Neural cell (in vitro differentiated cells): ENCODE results near the gene PODNL1. TPM values are rescaled to one million over a fixed set of nuclear protein-coding genes. Genes with fewer than 3 reads are reported as not detected.
A peak's percentile ranks its signal among the peaks of the same experiment; 100 is the strongest.

ENCODE experiments used
- H2AFZ ChIP-seq: fragments of 200-600, 300-800 bp; sonication (generic), shearing (Covaris generic); 2 replicates; pipeline ENCODE4 v1.6.0; 2014; ENCODE audit warnings: low read depth, mild to moderate bottlenecking, antibody characterized with exemption, low read length, moderate library complexity
- H3F3A ChIP-seq: fragments of 200-600 bp; shearing (Covaris generic); 2 replicates; pipeline ENCODE4 v1.6.1; 2016; ENCODE audit warnings: mild to moderate bottlenecking, moderate library complexity, mixed read lengths, antibody characterized with exemption, low read length; ENCODE audit not compliant: insufficient read depth, poor library complexity, severe bottlenecking
- H3K27ac ChIP-seq: fragments of 200-600, 300-800 bp; sonication (generic), shearing (Covaris generic); 2 replicates; pipeline ENCODE4 v1.5.1; 2014; ENCODE audit warnings: mild to moderate bottlenecking, low read length, moderate library complexity
- H3K27me3 ChIP-seq: fragments of 300-800, 200-600 bp; sonication (generic), shearing (Covaris generic); 2 replicates; pipeline ENCODE4 v1.6.0; 2014; ENCODE audit warnings: mild to moderate bottlenecking, low read depth, low read length, moderate library complexity; ENCODE audit not compliant: insufficient read depth
- H3K36me3 ChIP-seq: fragments of 300-800, 200-600 bp; sonication (generic), shearing (Covaris generic); 2 replicates; pipeline ENCODE4 v1.5.1; 2014; ENCODE audit warnings: mild to moderate bottlenecking, antibody characterized with exemption, low read length, moderate library complexity; ENCODE audit not compliant: insufficient read depth
- H3K4me2 ChIP-seq: fragments of 300-800, 200-600 bp; sonication (generic), shearing (Covaris generic); 2 replicates; pipeline ENCODE4 v1.6.0; 2014; ENCODE audit warnings: mild to moderate bottlenecking, low read length
- H3K4me3 ChIP-seq: fragments of 300-800, 200-600 bp; sonication (generic), shearing (Covaris generic); 2 replicates; pipeline ENCODE4 v1.5.1; 2014; ENCODE audit warnings: mild to moderate bottlenecking, low read length, moderate library complexity
- H3K79me2 ChIP-seq: fragments of 200-600 bp; shearing (Covaris generic); replicated peaks from 2 replicates; pipeline ENCODE4 v1.6.0; 2014; ENCODE audit warnings: mild to moderate bottlenecking, low read length, moderate library complexity; ENCODE audit not compliant: insufficient read depth
- H3K9ac ChIP-seq: fragments of 300-800, 200-600 bp; sonication (generic), shearing (Covaris generic); 2 replicates; pipeline ENCODE4 v1.6.1; 2016; ENCODE audit warnings: mild to moderate bottlenecking, low read length, mixed read lengths
- H3K9me2 ChIP-seq: fragments of 200-600 bp; shearing (Covaris generic); 2 replicates; pipeline ENCODE4 v1.6.1; 2016; ENCODE audit warnings: mild to moderate bottlenecking, low read length, mixed read lengths; ENCODE audit not compliant: insufficient read depth
- H3K9me3 ChIP-seq: fragments of 200-600, 300-800 bp; sonication (generic), shearing (Covaris generic); 2 replicates; pipeline ENCODE4 v1.6.1; 2016; ENCODE audit warnings: mild to moderate bottlenecking, mixed run types, low read length, moderate library complexity, mixed read lengths
- H4K20me1 ChIP-seq: fragments of 200-600 bp; shearing (Covaris generic); 2 replicates; pipeline ENCODE4 v1.6.1; 2016; ENCODE audit warnings: mild to moderate bottlenecking, mixed run types; ENCODE audit not compliant: insufficient read depth
- EP300 ChIP-seq: fragments of 450-650 bp; conservative IDR thresholded peaks from 2 replicates; pipeline ENCODE4 v1.6.1; 2014; ENCODE audit warnings: antibody characterized with exemption, mild to moderate bottlenecking, moderate library complexity; ENCODE audit not compliant: poor library complexity, severe bottlenecking
- EZH2 ChIP-seq: fragments of 200-600, 300-800 bp; shearing (Covaris generic), sonication (generic); IDR thresholded peaks from 2 replicates; pipeline ENCODE4 v1.6.1; 2014; ENCODE audit warnings: antibody characterized with exemption, low read length, borderline replicate concordance, mild to moderate bottlenecking; ENCODE audit not compliant: insufficient read depth, poor library complexity, severe bottlenecking
- MXI1 ChIP-seq: fragments of 450-650 bp; conservative IDR thresholded peaks from 2 replicates; pipeline ENCODE4 v1.6.1; 2014; ENCODE audit warnings: antibody characterized with exemption, mild to moderate bottlenecking; ENCODE audit not compliant: poor library complexity, severe bottlenecking
- POLR2AphosphoS5 ChIP-seq: IDR thresholded peaks from 2 replicates; pipeline ENCODE4 v1.6.1; 2012
- RAD21 ChIP-seq: fragments of 450-650 bp; conservative IDR thresholded peaks from 2 replicates; pipeline ENCODE4 v1.6.1; 2014; ENCODE audit warnings: antibody characterized with exemption, mild to moderate bottlenecking, moderate library complexity
- SMC3 ChIP-seq: fragments of 450-650 bp; conservative IDR thresholded peaks from 2 replicates; pipeline ENCODE4 v1.6.1; 2014; ENCODE audit warnings: antibody characterized with exemption, mild to moderate bottlenecking, moderate library complexity; ENCODE audit not compliant: poor library complexity
- TAF1 ChIP-seq: IDR thresholded peaks from 2 replicates; pipeline ENCODE4 v1.6.1; 2012; ENCODE audit warnings: low read depth
- polyA plus RNA-seq: library from polyadenylated mRNA; depleted of rRNA; stranded (reverse); fragments of >200 nt; gene quantifications from 2 replicates; pipeline ENCODE4 v1.2.3, GENCODE V29; 2014
- TF ChIP-seq, protein P1 (sequence below): fragments of 450-650 bp; IDR thresholded peaks from 2 replicates; pipeline ENCODE4 v1.5.1; 2014; ENCODE audit warnings: antibody characterized with exemption, mild to moderate bottlenecking, moderate library complexity; ENCODE audit not compliant: poor library complexity, severe bottlenecking
- TF ChIP-seq, protein P2 (sequence below): IDR thresholded peaks from 2 replicates; pipeline ENCODE4 v1.6.1; 2012; ENCODE audit warnings: borderline replicate concordance

Gene PODNL1
- polyA plus RNA-seq, 1 donor from 2014 or later = not detected

DNA sequence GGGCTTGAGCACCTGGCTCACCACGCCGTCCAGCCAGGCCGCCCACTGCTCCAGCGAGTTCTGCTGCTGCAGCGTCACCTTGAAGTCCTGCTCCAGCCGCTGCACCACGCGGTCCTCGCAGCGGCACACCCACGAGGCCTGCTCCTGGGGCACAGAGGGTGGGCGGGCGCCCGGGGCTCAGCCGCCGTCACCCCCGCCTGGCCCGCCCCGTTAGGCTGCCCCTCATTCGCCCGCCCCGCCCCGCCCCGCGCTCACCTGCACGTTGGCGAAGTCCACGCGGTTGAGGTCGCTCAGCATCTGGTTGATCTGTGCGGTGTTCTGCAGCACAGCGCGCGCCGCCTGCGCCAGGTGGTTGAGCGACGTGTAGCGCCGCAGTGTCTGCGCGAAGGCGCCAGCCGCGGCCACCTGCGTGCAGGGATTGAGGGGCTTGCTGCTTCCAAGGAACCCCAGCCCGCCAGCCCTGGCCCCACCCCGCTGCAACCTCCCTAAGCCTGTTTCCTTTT lies 25.4 kb upstream of the PODNL1 start:
- Histone ChIP-seq H3K27me3 (no peaks in the 10 kb centered on the region), H3K36me3 (no peaks in the 10 kb centered on the region), H3K4me3 (no peak overlapping the region), H3F3A (no peaks in the 10 kb centered on the region), H3K9ac (no peak overlapping the region), H2AFZ (no peak overlapping the region), H3K4me2 (no peak overlapping the region), H3K27ac (no peak overlapping the region), H3K79me2 (no peaks in the 10 kb centered on the region), H3K9me2 (no peaks in the 10 kb centered on the region), H4K20me1 (no peaks in the 10 kb centered on the region), H3K9me3 (no peaks in the 10 kb centered on the region)
- no peak for TF ChIP-seq EP300
- peak; percentile 10 for TF ChIP-seq POLR2AphosphoS5

DNA sequence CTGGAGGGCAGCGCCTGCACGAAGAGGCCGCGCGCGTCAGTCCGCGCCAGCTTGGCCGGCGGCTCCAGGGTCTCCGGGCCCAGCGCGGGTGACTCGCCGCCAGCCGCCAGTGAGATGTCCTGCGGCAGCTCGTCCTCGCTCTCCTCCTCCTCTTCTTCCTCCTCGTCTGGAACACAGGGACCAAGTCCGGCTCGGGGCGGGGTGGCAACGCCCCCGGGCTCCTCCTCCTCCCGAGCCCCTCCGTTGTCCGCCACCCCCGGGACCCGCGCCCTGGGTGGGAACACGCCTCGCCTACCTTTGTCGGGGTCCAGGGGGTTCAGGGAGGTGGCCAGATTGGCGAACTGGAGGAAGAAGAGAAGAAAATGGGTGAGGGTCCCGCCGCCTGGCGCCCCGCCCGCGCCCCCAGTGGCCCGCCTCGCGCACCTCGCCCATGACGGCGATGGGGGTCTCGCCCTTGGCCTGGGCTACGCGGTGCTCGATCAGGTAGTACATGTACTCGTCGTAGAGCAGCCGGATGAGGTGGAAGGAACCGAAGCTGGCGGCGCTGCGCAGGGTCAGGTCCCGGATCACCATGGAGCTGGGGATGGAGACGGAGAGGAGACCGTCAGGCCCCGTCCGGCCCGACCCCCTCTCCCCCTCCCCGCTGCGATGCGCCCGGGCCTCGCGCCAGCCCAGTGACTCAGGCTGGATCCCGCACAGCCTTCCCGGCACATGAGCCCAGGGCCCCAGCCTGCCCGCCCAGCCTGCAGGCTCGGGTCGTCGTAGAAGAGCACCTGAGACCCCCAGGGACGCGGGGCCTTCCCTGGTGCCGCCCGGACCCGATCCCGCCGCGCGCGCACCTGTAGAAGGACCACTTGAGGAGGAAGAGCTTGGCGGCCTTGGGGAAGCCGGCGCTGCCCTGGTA lies 24.7 kb upstream of the PODNL1 start:
- no peaks in the 10 kb centered on the region for H3F3A ChIP-seq
- TF ChIP-seq EZH2 (no peak), TAF1 (no peak), EP300 (no peak), RAD21 (no peak), POLR2AphosphoS5 (no peak), SMC3 (no peak), MXI1 (no peak)
- TF ChIP-seq, protein P1, sequence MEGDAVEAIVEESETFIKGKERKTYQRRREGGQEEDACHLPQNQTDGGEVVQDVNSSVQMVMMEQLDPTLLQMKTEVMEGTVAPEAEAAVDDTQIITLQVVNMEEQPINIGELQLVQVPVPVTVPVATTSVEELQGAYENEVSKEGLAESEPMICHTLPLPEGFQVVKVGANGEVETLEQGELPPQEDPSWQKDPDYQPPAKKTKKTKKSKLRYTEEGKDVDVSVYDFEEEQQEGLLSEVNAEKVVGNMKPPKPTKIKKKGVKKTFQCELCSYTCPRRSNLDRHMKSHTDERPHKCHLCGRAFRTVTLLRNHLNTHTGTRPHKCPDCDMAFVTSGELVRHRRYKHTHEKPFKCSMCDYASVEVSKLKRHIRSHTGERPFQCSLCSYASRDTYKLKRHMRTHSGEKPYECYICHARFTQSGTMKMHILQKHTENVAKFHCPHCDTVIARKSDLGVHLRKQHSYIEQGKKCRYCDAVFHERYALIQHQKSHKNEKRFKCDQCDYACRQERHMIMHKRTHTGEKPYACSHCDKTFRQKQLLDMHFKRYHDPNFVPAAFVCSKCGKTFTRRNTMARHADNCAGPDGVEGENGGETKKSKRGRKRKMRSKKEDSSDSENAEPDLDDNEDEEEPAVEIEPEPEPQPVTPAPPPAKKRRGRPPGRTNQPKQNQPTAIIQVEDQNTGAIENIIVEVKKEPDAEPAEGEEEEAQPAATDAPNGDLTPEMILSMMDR = no peak
- TF ChIP-seq, protein P2, sequence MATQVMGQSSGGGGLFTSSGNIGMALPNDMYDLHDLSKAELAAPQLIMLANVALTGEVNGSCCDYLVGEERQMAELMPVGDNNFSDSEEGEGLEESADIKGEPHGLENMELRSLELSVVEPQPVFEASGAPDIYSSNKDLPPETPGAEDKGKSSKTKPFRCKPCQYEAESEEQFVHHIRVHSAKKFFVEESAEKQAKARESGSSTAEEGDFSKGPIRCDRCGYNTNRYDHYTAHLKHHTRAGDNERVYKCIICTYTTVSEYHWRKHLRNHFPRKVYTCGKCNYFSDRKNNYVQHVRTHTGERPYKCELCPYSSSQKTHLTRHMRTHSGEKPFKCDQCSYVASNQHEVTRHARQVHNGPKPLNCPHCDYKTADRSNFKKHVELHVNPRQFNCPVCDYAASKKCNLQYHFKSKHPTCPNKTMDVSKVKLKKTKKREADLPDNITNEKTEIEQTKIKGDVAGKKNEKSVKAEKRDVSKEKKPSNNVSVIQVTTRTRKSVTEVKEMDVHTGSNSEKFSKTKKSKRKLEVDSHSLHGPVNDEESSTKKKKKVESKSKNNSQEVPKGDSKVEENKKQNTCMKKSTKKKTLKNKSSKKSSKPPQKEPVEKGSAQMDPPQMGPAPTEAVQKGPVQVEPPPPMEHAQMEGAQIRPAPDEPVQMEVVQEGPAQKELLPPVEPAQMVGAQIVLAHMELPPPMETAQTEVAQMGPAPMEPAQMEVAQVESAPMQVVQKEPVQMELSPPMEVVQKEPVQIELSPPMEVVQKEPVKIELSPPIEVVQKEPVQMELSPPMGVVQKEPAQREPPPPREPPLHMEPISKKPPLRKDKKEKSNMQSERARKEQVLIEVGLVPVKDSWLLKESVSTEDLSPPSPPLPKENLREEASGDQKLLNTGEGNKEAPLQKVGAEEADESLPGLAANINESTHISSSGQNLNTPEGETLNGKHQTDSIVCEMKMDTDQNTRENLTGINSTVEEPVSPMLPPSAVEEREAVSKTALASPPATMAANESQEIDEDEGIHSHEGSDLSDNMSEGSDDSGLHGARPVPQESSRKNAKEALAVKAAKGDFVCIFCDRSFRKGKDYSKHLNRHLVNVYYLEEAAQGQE = no peak
- H3K27me3 ChIP-seq = no peaks in the 10 kb centered on the region
- H3K4me3 ChIP-seq = no peak overlapping the region
- no peaks in the 10 kb centered on the region for H3K36me3 ChIP-seq
- H2AFZ ChIP-seq = no peak overlapping the region
- H3K27ac ChIP-seq = no peak overlapping the region
- H3K4me2 ChIP-seq = no peak overlapping the region
- no peaks in the 10 kb centered on the region for H3K9me2 ChIP-seq
- no peak overlapping the region for H3K9ac ChIP-seq
- H3K79me2 ChIP-seq = no peaks in the 10 kb centered on the region
- no peaks in the 10 kb centered on the region for H3K9me3 ChIP-seq
- H4K20me1 ChIP-seq = no peaks in the 10 kb centered on the region
